ENCODE results near the gene DIS3L2. TPM values are rescaled to one million over a fixed set of nuclear protein-coding genes. Genes with fewer than 3 reads are reported as not detected.
A peak's percentile ranks its signal among the peaks of the same experiment; 100 is the strongest.

Gene DIS3L2
- total RNA-seq, 1 experiment from 2014 or later: 28.5 TPM

GRCh38 chr2:232094201-232094600 lies 132.7 kb downstream of the DIS3L2 start (continued):
- no peak for TF ChIP-seq NFATC4 (CRISPR knock-in tag; IDR thresholded peaks at IDR 0.05)
- no peak for TF ChIP-seq ZNF416 (CRISPR knock-in tag; IDR thresholded peaks at IDR 0.05)

GRCh38 chr2:232094883-232095282 lies 133.4 kb downstream of the DIS3L2 start:
- ChIA-PET CTCF (no interaction called here), POLR2A (no interaction called here)
- H3K27ac Mint-ChIP-seq: no peak overlapping the region
- no peak overlapping the region for H3K4me3 Mint-ChIP-seq
- H3K9me3 Mint-ChIP-seq: peaks cover 29% of the 10 kb centered on the region
- peaks cover 8% of the 10 kb centered on the region for H3K4me1 Mint-ChIP-seq
- DNase-seq (ENCODE audit: low spot score) (no peak), ATAC-seq (no peak)
- H3K36me3 Mint-ChIP-seq: peaks cover 24% of the 10 kb centered on the region
- TF ChIP-seq TEAD1 (CRISPR knock-in tag; IDR thresholded peaks at IDR 0.05) (no peak), FOXK1 (CRISPR knock-in tag; IDR thresholded peaks at IDR 0.05) (no peak)
- H3K27me3 Mint-ChIP-seq (ENCODE audit: low read depth): no peaks in the 10 kb centered on the region

- Mint-ChIP-seq H3K4me3 (no peak overlapping the region), H3K36me3 (peaks cover 24% of the 10 kb centered on the region), H3K4me1 (no peaks in the 10 kb centered on the region), H3K27ac (no peak overlapping the region), H3K27me3 (ENCODE audit: low read depth) (no peaks in the 10 kb centered on the region), H3K9me3 (peaks cover 29% of the 10 kb centered on the region)
- ATAC-seq: no peak
- TF ChIP-seq ATF2 (CRISPR knock-in tag; IDR thresholded peaks at IDR 0.05; ENCODE audit: borderline replicate concordance, low read depth): no peak
- TF ChIP-seq NR3C1 (CRISPR knock-in tag; conservative IDR thresholded peaks at IDR 0.05; ENCODE audit: low read depth): no peak
- no peak for TF ChIP-seq ZNF532 (CRISPR knock-in tag; IDR thresholded peaks at IDR 0.05; ENCODE audit: borderline replicate concordance)
- no peak for TF ChIP-seq ZNF425 (CRISPR knock-in tag; conservative IDR thresholded peaks at IDR 0.05)
- no peak for TF ChIP-seq SOX15 (CRISPR knock-in tag; IDR thresholded peaks at IDR 0.05)
- no peak for TF ChIP-seq ZNF396 (CRISPR knock-in tag; IDR thresholded peaks at IDR 0.05; ENCODE audit: borderline replicate concordance)
- POLR2A ChIA-PET: no interaction called here
- no peak for DNase-seq (ENCODE audit: low spot score)
- CTCF ChIA-PET: no interaction called here
Observed at GRCh38 chr2:232097260-232097659, 135.7 kb downstream of the DIS3L2 start.

GRCh38 chr2:232097758-232098157 lies 136.2 kb downstream of the DIS3L2 start:
- H3K4me1 Mint-ChIP-seq: no peaks in the 10 kb centered on the region
- no peak overlapping the region for H3K4me3 Mint-ChIP-seq
- POLR2A ChIA-PET: interaction anchor here (0.6 kb wide), 1 partner anchor 136 kb away, joined by 3 read pairs; the partner anchor contains the start of gene DIS3L2
- CTCF ChIA-PET: no interaction called here
- H3K9me3 Mint-ChIP-seq: peaks cover 28% of the 10 kb centered on the region
- peak overlapping the region; percentile 51; the same call in 1 of the 2 replicates for H3K27ac Mint-ChIP-seq
- no peak for ATAC-seq
- H3K27me3 Mint-ChIP-seq (ENCODE audit: low read depth): no peaks in the 10 kb centered on the region
- H3K36me3 Mint-ChIP-seq: peaks cover 24% of the 10 kb centered on the region
- TF ChIP-seq ZNF423 (CRISPR knock-in tag; IDR thresholded peaks at IDR 0.05) (no peak), NR3C1 (CRISPR knock-in tag; conservative IDR thresholded peaks at IDR 0.05; ENCODE audit: low read depth) (no peak), NR2C2 (CRISPR knock-in tag; IDR thresholded peaks at IDR 0.05) (no peak), FOXP1 (CRISPR knock-in tag; IDR thresholded peaks at IDR 0.05; ENCODE audit: borderline replicate concordance) (no peak), IRF2 (CRISPR knock-in tag; IDR thresholded peaks at IDR 0.05; ENCODE audit: borderline replicate concordance, low read depth) (no peak), ZMAT4 (CRISPR knock-in tag; IDR thresholded peaks at IDR 0.05) (no peak), ZSCAN18 (CRISPR knock-in tag; IDR thresholded peaks at IDR 0.05) (no peak), TCF7 (CRISPR knock-in tag; IDR thresholded peaks at IDR 0.05; ENCODE audit: low read depth) (no peak)
- no peak for DNase-seq (ENCODE audit: low spot score)

Measured in WTC11 (cell line).